Neural crest cell (in vitro differentiated cells): ENCODE measurements around the gene HMGN1. TPM values are rescaled to one million over a fixed set of nuclear protein-coding genes. Genes with fewer than 3 reads are reported as not detected.

Experiments used
- DNase-seq: peaks from one replicate; pipeline ENCODE4 v3.0.0; 2021; ENCODE audit warnings: low read depth, mixed read lengths, low spot score
- H3K27ac Mint-ChIP-seq: one replicate; pipeline ENCODE4 v1.8.0; 2021; ENCODE audit warnings: mild to moderate bottlenecking, mixed read lengths; ENCODE audit not compliant: unreplicated experiment
- H3K27me3 Mint-ChIP-seq: 2 replicates; pipeline ENCODE4 v1.8.0; 2021; ENCODE audit warnings: low read depth, mild to moderate bottlenecking, mixed read lengths
- H3K36me3 Mint-ChIP-seq: 2 replicates; pipeline ENCODE4 v1.8.0; 2021; ENCODE audit warnings: low read depth, mild to moderate bottlenecking, mixed read lengths
- H3K4me1 Mint-ChIP-seq: 2 replicates; pipeline ENCODE4 v1.8.0; 2021; ENCODE audit warnings: mixed read lengths
- H3K4me3 Mint-ChIP-seq: one replicate; pipeline ENCODE4 v1.8.0; 2021; ENCODE audit warnings: mild to moderate bottlenecking, mixed read lengths
- H3K9me3 Mint-ChIP-seq: 2 replicates; pipeline ENCODE4 v1.8.0; 2021; ENCODE audit warnings: mixed read lengths
- total RNA-seq: library from RNA; stranded (reverse); gene quantifications from 2 replicates; pipeline ENCODE4 v1.2.1, GENCODE V29; 2021
- TF ChIP-seq, protein P1 (sequence below): fragments of 200-600 bp; sonication (generic); conservative IDR thresholded peaks from 2 replicates; pipeline ENCODE4 v1.5.0; 2021; ENCODE audit warnings: antibody characterized with exemption, mild to moderate bottlenecking

The HMGN1 gene
- total RNA-seq, 1 donor from 2014 or later = 589 TPM

GRCh38 chr21:39339231-39339630 lies 9.7 kb downstream of the HMGN1 start:
- no peak overlapping the region for H3K27ac Mint-ChIP-seq
- TF ChIP-seq, protein P1, sequence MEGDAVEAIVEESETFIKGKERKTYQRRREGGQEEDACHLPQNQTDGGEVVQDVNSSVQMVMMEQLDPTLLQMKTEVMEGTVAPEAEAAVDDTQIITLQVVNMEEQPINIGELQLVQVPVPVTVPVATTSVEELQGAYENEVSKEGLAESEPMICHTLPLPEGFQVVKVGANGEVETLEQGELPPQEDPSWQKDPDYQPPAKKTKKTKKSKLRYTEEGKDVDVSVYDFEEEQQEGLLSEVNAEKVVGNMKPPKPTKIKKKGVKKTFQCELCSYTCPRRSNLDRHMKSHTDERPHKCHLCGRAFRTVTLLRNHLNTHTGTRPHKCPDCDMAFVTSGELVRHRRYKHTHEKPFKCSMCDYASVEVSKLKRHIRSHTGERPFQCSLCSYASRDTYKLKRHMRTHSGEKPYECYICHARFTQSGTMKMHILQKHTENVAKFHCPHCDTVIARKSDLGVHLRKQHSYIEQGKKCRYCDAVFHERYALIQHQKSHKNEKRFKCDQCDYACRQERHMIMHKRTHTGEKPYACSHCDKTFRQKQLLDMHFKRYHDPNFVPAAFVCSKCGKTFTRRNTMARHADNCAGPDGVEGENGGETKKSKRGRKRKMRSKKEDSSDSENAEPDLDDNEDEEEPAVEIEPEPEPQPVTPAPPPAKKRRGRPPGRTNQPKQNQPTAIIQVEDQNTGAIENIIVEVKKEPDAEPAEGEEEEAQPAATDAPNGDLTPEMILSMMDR = no peak
- H3K4me3 Mint-ChIP-seq = no peak overlapping the region
- peaks cover 12% of the 10 kb centered on the region for H3K4me1 Mint-ChIP-seq
- no peak for DNase-seq
- H3K36me3 Mint-ChIP-seq = peaks cover 19% of the 10 kb centered on the region
- no peaks in the 10 kb centered on the region for H3K27me3 Mint-ChIP-seq
- H3K9me3 Mint-ChIP-seq = no peaks in the 10 kb centered on the region

DNA sequence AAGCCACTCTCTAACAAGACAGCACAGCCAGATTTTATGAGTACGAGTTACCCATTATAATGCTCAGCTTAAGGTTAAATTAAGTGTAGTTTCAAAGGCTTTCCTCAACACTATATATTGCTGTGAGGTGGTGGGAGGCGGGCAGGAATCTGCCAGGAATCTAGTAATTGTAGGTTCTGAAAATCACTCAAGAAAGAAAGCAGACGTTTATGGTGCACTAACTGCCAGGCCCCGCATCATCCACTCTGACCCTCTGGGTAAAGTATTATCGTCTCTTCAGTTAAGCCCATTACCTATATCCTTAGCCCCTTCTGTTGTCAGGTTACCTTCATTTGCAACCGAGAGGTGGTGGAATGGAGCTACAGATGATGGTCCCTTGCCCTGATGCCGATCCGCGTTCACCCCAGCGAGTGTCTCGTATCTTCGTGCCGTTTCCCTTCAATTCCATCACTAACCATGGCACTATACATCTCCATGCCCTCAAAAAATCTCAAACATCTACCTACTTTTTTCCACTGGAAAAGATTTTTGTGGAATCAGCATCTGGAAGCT lies 12.4 kb downstream of the HMGN1 start:
- no peak for DNase-seq
- Mint-ChIP-seq H3K27ac (no peak overlapping the region), H3K4me3 (no peak overlapping the region), H3K4me1 (peaks cover 4% of the 10 kb centered on the region), H3K36me3 (peaks cover 5% of the 10 kb centered on the region), H3K27me3 (no peaks in the 10 kb centered on the region), H3K9me3 (no peaks in the 10 kb centered on the region)
- TF ChIP-seq, protein P1 = no peak

GRCh38 chr21:39334611-39335010 lies 14.3 kb downstream of the HMGN1 start:
- no peak for DNase-seq
- H3K4me1 Mint-ChIP-seq = no peaks in the 10 kb centered on the region
- no peaks in the 10 kb centered on the region for H3K27me3 Mint-ChIP-seq
- H3K9me3 Mint-ChIP-seq = no peaks in the 10 kb centered on the region
- H3K36me3 Mint-ChIP-seq = no peaks in the 10 kb centered on the region
- H3K27ac Mint-ChIP-seq = no peak overlapping the region
- H3K4me3 Mint-ChIP-seq = no peak overlapping the region
- TF ChIP-seq, protein P1 = no peak

GRCh38 chr21:39332175-39332574 lies 16.7 kb downstream of the HMGN1 start:
- no peak overlapping the region for H3K27ac Mint-ChIP-seq
- H3K36me3 Mint-ChIP-seq = no peaks in the 10 kb centered on the region
- H3K27me3 Mint-ChIP-seq = no peaks in the 10 kb centered on the region
- no peak for DNase-seq
- no peaks in the 10 kb centered on the region for H3K9me3 Mint-ChIP-seq
- no peak overlapping the region for H3K4me3 Mint-ChIP-seq
- H3K4me1 Mint-ChIP-seq = no peaks in the 10 kb centered on the region
- TF ChIP-seq, protein P1 = no peak

- H3K36me3 Mint-ChIP-seq = no peaks in the 10 kb centered on the region
These were observed 18.9 kb downstream of the HMGN1 start for GRCh38 chr21:39330001-39330400.

More at GRCh38 chr21:39330001-39330400, 18.9 kb downstream of the HMGN1 start:
- H3K27ac Mint-ChIP-seq = no peak overlapping the region
- H3K4me1 Mint-ChIP-seq = peaks cover 5% of the 10 kb centered on the region
- no peak for DNase-seq
- H3K4me3 Mint-ChIP-seq = no peak overlapping the region
- H3K27me3 Mint-ChIP-seq = no peaks in the 10 kb centered on the region
- no peaks in the 10 kb centered on the region for H3K9me3 Mint-ChIP-seq
- TF ChIP-seq, protein P1 = no peak
